GM18907 (cell line): ENCODE data around the gene SUZ12.
"Not testable (repeated sequence)": the region's sequence is repeated elsewhere in the genome, so short reads cannot be mapped to it uniquely, and the experiment has no call there.

Experiments
- ATAC-seq: cut with Tn5 transposase; IDR thresholded peaks from one replicate; pipeline ENCODE4 v1.9.1; 2021; ENCODE audit warnings: mild to moderate bottlenecking, moderate library complexity; ENCODE audit not compliant: unreplicated experiment

Gene SUZ12

GRCh38 chr17:31936615-31937609 lies at the start of gene SUZ12:
Gene SUZ12, plus strand, starts transcription at chr17:31937007. Its CDS starts 240 bp downstream, at chr17:31937247.
- ATAC-seq = peak; percentile 90

DNA sequence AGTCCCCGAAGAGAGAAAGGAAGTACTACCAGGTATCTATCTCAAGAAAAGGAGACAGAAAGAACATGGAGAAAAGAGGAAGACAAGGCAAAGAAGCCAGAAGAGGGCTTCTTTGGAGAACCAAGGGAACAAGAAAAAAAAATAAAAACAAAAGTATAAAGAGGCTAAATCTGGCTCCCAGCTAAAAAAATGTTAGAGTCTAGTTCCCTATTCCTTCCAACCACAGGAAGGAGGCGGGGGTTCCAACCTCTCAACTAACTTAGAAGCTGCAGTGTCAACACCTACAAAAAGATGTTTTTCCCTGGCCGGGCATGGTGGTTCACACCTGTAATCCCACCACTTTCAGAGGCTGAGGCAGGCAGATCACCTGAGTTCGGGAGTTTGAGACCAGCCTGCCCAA lies 48.7 kb upstream of the SUZ12 start:
- no peak for ATAC-seq

GRCh38 chr17:31900877-31901276 lies 35.9 kb upstream of the SUZ12 start:
- no peak for ATAC-seq

GRCh38 chr17:31902693-31903092 lies 34.1 kb upstream of the SUZ12 start:
- ATAC-seq = no peak

DNA sequence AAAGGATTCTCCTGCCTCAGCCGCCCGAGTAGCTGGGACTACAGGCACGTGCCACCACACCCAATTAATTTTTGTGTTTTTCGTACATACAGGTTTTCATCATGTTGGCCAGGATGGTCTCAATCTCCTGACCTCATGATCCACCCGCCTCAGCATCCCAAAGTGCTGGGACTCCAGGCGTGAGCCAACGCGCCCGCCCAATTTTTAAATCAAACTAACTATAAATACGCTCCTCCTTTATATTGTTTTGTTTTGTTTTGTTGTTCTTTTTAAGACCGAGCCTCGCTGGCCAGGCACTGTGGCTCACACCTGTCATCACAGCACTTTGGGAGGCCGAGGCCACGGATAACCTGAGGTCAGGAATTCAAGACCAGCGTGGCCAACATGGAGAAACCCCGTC lies 33.4 kb upstream of the SUZ12 start:
- no peak for ATAC-seq

DNA sequence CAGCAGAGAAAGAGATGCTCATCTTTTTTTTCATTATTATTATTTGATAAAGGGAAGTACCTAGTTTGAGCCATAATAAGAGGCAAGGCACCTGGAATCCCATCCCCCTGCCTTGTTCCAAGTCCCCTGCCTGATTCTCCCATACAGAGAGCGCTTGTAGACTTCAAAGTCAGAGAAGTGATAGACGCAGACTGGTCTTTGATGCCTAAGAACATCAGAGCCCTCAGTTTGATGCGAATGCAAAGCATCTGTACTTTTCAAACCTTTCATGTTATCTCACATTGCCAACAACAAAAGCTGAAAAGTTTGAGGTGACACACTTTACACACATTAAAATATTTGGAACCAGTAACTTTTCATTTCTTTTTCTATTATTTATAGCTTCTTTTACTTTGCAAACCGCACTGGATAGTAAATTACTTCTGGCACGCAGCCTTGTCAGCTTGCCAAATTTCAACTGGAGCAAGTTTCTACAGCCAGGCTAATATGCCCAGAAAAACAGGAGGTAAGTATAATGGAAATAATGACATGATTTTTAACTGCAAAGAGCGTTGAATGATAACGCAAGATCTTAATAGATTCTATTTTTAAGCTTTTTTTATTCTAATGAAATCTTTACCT lies 29.4 kb upstream of the SUZ12 start:
- ATAC-seq = no peak

GRCh38 chr17:31908386-31908785 lies 28.4 kb upstream of the SUZ12 start:
- ATAC-seq = no peak

GRCh38 chr17:31912705-31913104 lies 24.1 kb upstream of the SUZ12 start:
- ATAC-seq = not testable (repeated sequence)

- ATAC-seq = no peak
Observed at GRCh38 chr17:31915456-31916100, 21.2 kb upstream of the SUZ12 start.

- ATAC-seq = no peak
Observed at GRCh38 chr17:31916491-31917064, 20.2 kb upstream of the SUZ12 start.

DNA sequence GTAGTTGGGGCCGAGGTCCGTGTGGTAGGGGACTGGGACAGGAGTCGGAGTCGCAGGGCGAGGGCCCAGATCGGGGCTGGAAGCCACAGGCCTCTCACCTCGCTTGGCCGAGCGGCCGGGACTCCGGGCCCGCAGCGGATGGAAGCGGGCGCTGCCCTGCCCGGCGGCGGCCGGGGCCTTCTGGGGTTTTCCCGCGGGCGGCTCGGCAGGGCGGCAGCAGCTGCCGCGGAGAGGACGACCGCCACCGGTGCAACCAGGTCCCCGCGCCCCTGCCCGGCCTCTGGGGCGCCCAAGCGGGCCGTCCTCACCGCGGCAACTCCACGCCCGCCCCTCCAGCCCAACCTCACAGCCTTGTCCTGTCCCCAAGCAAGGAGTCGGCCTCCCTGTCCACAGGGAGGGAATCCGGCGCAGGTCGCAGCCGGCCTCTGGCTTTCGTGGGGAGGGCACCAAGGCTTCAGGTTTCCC lies 19.7 kb upstream of the SUZ12 start:
- ATAC-seq = no peak

- ATAC-seq = not testable (repeated sequence)
Observed at GRCh38 chr17:31917721-31918120, 19.1 kb upstream of the SUZ12 start.

DNA sequence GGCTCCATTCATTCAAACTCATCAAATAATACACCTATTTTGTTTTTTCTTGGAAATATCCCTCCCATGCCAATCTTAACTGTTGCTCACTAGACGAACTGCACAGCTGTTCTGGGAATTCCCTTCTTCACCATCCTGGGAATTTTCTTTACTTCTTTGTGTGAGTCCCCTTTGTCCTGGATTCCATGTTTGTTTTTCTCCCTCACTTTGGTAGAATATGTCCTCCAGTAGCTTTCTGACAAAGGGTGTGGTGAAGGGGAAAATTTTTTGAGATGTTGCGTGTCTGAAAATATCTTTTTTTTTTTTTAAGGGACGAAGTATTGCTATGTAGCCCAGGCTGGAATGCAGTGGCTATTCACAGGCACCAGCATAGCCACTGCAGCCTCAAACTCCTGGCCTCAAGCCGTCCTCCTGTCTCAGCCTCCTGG lies 18.1 kb upstream of the SUZ12 start:
- no peak for ATAC-seq

GRCh38 chr17:31919802-31920525 lies 16.8 kb upstream of the SUZ12 start:
- no peak for ATAC-seq

GRCh38 chr17:31926100-31926729 lies 10.6 kb upstream of the SUZ12 start:
- ATAC-seq = no peak

DNA sequence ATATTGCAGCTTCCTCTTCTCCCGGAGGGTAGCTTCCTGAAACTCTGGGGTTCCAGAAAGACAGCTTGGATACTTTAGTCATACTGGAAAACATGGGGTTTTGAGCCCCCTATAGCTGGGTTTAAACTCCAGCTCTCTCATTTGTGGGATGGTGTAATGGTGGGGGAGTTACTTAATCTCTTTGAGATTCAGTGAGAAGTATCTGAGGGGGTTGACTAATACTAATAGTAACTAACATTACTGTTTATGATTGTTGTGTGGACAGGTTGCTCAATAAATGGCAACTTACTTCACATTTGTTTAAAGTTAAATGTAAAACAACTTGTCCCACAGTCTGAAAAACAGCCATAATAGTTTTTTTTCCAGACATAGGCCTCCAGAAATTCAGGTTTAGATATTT lies 5.1 kb upstream of the SUZ12 start:
- ATAC-seq = no peak

DNA sequence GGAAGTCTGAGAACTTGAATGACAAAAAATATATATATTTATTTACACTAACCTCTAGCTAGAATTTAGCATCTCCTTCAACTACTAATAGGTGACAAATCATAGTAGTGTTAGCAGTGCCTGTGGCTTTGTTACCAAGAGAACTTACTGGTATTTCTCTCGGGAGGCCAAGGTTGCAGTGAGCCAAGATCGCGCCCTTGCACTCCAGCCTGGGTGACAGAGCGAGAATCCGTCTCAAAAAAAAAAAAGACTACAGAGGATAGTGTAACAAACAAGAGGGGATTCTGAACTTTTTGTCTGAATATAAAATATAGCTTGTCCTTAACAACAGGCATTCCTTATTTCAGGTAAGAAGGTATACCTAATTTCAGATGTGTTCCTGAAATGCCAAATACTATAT lies 1.3 kb upstream of the SUZ12 start:
- no peak for ATAC-seq

- ATAC-seq = peak; percentile 12
Observed at GRCh38 chr17:31937926-31938641, 1.3 kb downstream of the SUZ12 start.

DNA sequence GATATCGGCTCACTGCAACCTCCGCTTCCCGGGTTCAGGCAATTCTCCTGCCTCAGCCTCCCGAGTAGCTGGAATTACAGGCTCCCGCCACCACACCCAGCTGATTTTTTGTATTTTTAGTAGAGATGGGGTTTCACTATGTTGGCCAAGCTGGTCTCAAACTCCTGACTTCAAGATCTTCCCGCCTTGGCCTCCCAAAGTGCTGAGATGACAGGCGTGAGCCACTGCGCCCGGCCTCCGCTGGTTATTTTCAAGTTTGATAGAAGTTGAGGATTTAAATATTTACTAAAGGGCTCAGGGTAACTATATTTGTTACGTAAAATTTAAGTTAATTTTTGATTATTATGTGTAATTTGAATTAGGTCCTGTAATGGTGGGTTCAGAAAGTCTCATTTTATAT lies 5.1 kb downstream of the SUZ12 start:
- ATAC-seq = not testable (repeated sequence)
